OCI-LY3 (cell line): ENCODE data around the gene FGF19.

Experiments
- H2AFZ ChIP-seq: fragments of 200-600, 300-600 bp; shearing (Covaris generic); 2 replicates; pipeline ENCODE4 v1.6.0; 2014; ENCODE audit warnings: antibody characterized with exemption, low read depth, low read length
- H3K27ac ChIP-seq: fragments of 200-600, 300-600 bp; sonication (generic); 2 replicates; pipeline ENCODE4 v1.5.1; 2014; ENCODE audit warnings: mild to moderate bottlenecking, low read length, moderate library complexity, mixed read lengths
- H3K27me3 ChIP-seq: fragments of 200-600, 300-600 bp; sonication (generic); 2 replicates; pipeline ENCODE4 v1.6.1; 2014; ENCODE audit warnings: low read depth, low read length, mixed read lengths
- H3K36me3 ChIP-seq: fragments of 200-600, 300-600 bp; sonication (generic); replicated peaks from 2 replicates; pipeline ENCODE3; 2014; ENCODE audit warnings: low read depth, low read length, mixed read lengths
- H3K4me1 ChIP-seq: fragments of 300-600, 200-600 bp; sonication (generic); 2 replicates; pipeline ENCODE4 v1.6.1; 2014; ENCODE audit warnings: low read length, mixed read lengths
- H3K4me2 ChIP-seq: fragments of 200-600, 300-600 bp; sonication (generic); 2 replicates; pipeline ENCODE4 v1.6.1; 2014; ENCODE audit warnings: low read length, mixed read lengths
- H3K4me3 ChIP-seq: fragments of 300-600, 200-600 bp; sonication (generic); 2 replicates; pipeline ENCODE4 v1.5.1; 2014; ENCODE audit warnings: antibody characterized with exemption, mild to moderate bottlenecking, low read length, moderate library complexity
- H3K79me2 ChIP-seq: fragments of 300-600, 200-600 bp; shearing (Covaris generic); 2 replicates; pipeline ENCODE4 v1.6.1; 2014; ENCODE audit warnings: mild to moderate bottlenecking, low read length, mixed read lengths
- H3K9ac ChIP-seq: fragments of 300-600, 200-600 bp; shearing (Covaris generic); 2 replicates; pipeline ENCODE4 v1.6.0; 2014; ENCODE audit warnings: mild to moderate bottlenecking, low read length, moderate library complexity
- H3K9me3 ChIP-seq: fragments of 200-600, 300-600 bp; shearing (Covaris generic); 2 replicates; pipeline ENCODE4 v1.6.1; 2014; ENCODE audit warnings: low read length, mixed read lengths; ENCODE audit not compliant: insufficient read depth
- H4K20me1 ChIP-seq: fragments of 200-600, 300-600 bp; sonication (generic); 2 replicates; pipeline ENCODE4 v1.6.1; 2016; ENCODE audit warnings: low read length, mixed read lengths; ENCODE audit not compliant: insufficient read depth
- EZH2phosphoT487 ChIP-seq: fragments of 200-600 bp; shearing (Covaris generic); IDR thresholded peaks from 2 replicates; pipeline ENCODE4 v1.6.1; 2018; ENCODE audit warnings: antibody characterized with exemption, mixed run types, low read depth
- TF ChIP-seq, protein P1 (sequence below): fragments of 200-600, 300-600 bp; sonication (generic); IDR thresholded peaks from 2 replicates; pipeline ENCODE4 v1.5.1; 2014; ENCODE audit warnings: antibody characterized with exemption, low read length, low read depth

The FGF19 gene

DNA sequence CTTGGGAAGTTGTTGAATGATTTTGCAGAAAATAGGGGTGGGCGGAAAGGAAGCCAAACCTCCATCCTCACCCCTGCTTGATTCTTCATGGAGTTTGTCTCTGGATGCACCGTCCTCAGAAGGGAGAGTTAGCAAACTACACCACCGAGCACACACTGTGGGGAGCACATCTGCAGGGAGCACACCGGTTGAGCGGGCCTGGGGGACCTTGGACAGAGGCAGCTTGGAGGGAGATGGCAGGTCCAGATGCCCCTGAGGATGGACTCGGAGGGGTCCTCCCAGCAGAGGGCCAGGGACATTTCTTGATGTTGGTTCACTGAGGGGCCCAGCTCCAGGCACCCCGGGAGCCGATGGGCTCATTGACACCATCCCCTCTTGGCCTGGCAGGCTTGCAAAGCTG, 15.1 kb upstream of the FGF19 start:
- Histone ChIP-seq H3K4me1 (no peaks in the 10 kb centered on the region), H3K4me2 (no peak overlapping the region), H3K9ac (no peak overlapping the region), H3K27me3 (peaks cover 61% of the 10 kb centered on the region), H3K27ac (no peak overlapping the region), H3K4me3 (no peak overlapping the region), H2AFZ (no peak overlapping the region), H3K79me2 (no peaks in the 10 kb centered on the region), H4K20me1 (no peaks in the 10 kb centered on the region), H3K9me3 (no peaks in the 10 kb centered on the region), H3K36me3 (no peaks in the 10 kb centered on the region)
- TF ChIP-seq, protein P1, sequence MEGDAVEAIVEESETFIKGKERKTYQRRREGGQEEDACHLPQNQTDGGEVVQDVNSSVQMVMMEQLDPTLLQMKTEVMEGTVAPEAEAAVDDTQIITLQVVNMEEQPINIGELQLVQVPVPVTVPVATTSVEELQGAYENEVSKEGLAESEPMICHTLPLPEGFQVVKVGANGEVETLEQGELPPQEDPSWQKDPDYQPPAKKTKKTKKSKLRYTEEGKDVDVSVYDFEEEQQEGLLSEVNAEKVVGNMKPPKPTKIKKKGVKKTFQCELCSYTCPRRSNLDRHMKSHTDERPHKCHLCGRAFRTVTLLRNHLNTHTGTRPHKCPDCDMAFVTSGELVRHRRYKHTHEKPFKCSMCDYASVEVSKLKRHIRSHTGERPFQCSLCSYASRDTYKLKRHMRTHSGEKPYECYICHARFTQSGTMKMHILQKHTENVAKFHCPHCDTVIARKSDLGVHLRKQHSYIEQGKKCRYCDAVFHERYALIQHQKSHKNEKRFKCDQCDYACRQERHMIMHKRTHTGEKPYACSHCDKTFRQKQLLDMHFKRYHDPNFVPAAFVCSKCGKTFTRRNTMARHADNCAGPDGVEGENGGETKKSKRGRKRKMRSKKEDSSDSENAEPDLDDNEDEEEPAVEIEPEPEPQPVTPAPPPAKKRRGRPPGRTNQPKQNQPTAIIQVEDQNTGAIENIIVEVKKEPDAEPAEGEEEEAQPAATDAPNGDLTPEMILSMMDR = no peak
- TF ChIP-seq EZH2phosphoT487 = no peak

DNA sequence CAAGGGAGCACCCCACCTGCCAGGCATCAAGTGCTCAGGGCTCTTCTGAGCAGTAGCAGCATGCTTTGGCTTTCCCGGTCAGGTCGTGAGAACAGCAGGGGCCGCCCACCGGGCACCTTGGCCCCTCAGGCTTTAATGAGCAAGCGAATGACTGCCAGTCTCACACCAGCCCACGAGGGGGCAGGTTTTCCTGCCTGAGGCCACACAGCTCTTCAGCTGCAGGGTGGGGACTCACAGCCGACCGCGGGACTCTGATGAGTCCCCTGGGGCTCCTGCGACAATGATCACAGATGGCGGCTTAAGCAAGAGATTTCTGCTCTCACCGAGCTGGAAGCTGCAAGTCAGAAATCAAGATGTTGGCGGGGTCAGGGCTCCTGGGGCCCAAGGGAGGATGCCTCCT, 14.3 kb upstream of the FGF19 start:
- H3K27me3 ChIP-seq = peaks cover 58% of the 10 kb centered on the region
- H3K36me3 ChIP-seq = no peaks in the 10 kb centered on the region
- H3K4me2 ChIP-seq = peak overlapping the region; percentile 32
- no peak overlapping the region for H3K4me3 ChIP-seq
- TF ChIP-seq, protein P1 = peak; percentile 61
- no peak for TF ChIP-seq EZH2phosphoT487
- H4K20me1 ChIP-seq = no peaks in the 10 kb centered on the region
- H3K79me2 ChIP-seq = no peaks in the 10 kb centered on the region
- no peak overlapping the region for H3K27ac ChIP-seq
- no peaks in the 10 kb centered on the region for H3K4me1 ChIP-seq
- no peaks in the 10 kb centered on the region for H3K9me3 ChIP-seq
- no peak overlapping the region; the same call in 1 of the 2 replicates for H2AFZ ChIP-seq
- no peak overlapping the region for H3K9ac ChIP-seq

DNA sequence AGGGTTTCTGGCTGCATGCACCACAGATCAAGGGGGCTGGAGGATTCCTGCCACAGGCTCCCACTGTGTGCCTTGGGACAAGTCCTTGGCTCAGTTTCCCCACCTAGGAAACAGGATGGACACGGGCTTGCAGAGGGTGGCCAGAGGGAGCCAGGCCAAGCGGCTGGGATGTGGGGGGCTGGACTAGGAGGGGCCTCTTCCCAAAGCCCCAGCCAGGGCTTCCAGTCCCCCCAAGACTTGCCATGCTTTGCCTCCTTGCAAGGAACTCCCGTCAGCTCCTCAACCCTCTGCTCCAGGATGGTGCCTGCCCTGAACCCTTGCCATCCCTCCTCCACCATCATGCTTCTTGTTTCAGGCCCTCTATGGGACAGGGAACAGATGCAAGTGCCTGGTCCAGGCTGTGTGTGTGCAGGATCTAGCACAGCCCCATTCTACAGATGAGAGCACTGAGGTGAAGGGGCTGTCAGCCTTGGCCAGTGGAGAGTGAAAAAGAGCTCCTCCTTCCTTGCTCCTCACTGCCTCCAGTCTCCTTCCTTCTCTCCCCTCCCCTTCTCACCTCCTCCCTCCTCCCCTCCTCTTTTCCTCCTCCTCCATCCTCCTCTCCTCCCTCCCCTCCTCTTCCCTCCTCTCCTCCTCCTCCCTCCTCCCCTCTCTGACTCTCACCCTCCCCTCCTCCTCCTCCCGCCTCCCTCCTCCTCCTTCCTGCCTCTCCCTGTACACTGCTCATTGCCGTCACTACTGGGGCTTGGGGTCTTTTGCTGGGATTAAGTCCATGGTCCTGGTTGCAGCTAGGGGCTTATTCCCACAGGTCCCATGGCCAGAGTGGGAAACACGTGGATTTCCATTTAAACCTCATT, 13.3 kb upstream of the FGF19 start:
- Histone ChIP-seq H4K20me1 (no peaks in the 10 kb centered on the region), H3K9ac (no peak overlapping the region), H3K9me3 (no peaks in the 10 kb centered on the region), H3K79me2 (no peaks in the 10 kb centered on the region), H3K4me2 (no peak overlapping the region), H3K27me3 (peaks cover 50% of the 10 kb centered on the region), H2AFZ (no peak overlapping the region), H3K4me1 (no peaks in the 10 kb centered on the region), H3K36me3 (no peaks in the 10 kb centered on the region), H3K27ac (no peak overlapping the region), H3K4me3 (no peak overlapping the region)
- TF ChIP-seq, protein P1 = no peak
- TF ChIP-seq EZH2phosphoT487 = no peak

DNA sequence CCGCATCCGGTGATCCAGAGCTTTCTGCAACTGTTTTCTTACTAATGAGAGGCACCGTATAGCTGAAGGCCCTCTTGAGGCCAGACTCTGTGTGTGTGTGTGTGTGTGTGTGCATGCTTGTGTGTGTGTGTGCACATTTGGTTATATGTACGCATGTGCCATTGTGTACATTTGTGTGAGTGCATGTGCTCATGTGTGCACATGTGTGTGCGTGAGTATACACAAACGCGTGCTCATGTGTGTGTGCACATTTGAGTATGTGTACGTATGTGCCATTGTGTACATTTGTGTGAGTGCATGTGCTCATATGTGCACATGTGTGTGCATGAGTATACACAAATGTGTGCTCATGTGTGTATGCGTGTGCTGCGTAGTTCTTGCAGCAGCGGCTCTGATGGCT, 12.3 kb upstream of the FGF19 start:
- peaks cover 40% of the 10 kb centered on the region for H3K27me3 ChIP-seq
- no peak overlapping the region for H2AFZ ChIP-seq
- H3K4me1 ChIP-seq = no peaks in the 10 kb centered on the region
- no peaks in the 10 kb centered on the region for H3K79me2 ChIP-seq
- TF ChIP-seq, protein P1 = no peak
- TF ChIP-seq EZH2phosphoT487 = no peak
- H3K9me3 ChIP-seq = no peaks in the 10 kb centered on the region
- no peaks in the 10 kb centered on the region for H4K20me1 ChIP-seq
- H3K36me3 ChIP-seq = no peaks in the 10 kb centered on the region
- no peak overlapping the region for H3K27ac ChIP-seq
- no peak overlapping the region for H3K9ac ChIP-seq
- H3K4me2 ChIP-seq = no peak overlapping the region
- H3K4me3 ChIP-seq = no peak overlapping the region
